Activated effector memory CD4-positive, alpha-beta T cell treated with anti-CD3 and anti-CD28 coated beads, Interleukin-2, amount 50 U/mL, for 16 hours (primary cell): ENCODE results near the gene ATP11A.

ENCODE experiments used
- DNase-seq: peaks from one replicate; pipeline ENCODE4 v3.0.0-alpha.2; 2020

Gene ATP11A

GRCh38 chr13:112843392-112844111 lies 153.7 kb downstream of the ATP11A start:
- no peak for DNase-seq

- DNase-seq, result no peak
Measured at GRCh38 chr13:112844411-112844810, 154.6 kb downstream of the ATP11A start.

DNA sequence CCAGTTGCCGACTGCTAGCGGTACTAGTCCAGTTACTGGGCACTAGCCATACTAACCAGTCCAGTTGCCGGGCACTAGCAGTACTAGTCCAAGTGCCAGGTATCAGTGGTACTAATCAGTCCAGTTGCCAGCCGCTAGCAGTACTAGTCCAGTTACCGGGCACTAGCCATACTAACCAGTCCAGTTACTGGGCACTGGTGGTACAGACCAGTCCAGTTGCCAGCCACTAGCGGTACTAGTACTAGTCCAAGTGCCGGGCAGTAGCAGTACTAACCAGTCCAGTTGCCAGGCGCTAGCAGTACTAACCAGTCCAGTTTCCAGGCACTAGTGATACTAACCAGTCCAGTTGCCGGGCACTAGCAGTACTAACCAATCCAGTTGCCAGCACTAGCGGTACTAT lies 155.0 kb downstream of the ATP11A start:
- DNase-seq, result no peak

DNA sequence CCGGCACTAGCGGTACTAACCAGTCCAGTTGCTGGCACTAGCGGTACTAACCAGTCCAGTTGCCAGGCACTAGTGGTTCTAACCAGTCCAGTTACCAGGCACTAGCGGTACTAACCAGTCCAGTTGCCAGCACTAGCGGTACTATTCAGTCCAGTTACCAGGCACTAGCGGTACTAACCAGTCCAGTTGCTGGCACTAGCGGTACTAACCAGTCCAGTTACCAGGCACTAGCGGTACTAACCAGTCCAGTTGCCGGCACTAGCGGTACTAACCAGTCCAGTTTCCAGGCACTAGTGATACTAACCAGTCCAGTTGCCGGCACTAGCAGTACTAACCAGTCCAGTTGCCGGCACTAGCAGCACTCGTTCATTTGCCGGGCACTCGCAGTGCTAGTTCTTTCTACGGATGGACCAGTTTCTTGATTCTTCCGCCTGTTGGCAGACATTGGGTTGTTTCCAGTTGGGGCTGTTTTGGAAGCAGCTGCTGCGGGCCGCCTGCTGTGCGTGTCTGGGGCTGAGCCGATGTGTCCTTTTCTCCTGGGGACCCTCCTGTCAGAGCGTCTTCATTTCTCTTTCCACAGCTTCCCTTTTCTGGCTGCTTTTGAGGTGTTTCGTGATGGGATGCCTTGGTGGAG lies 155.8 kb downstream of the ATP11A start:
- no peak for DNase-seq

DNA sequence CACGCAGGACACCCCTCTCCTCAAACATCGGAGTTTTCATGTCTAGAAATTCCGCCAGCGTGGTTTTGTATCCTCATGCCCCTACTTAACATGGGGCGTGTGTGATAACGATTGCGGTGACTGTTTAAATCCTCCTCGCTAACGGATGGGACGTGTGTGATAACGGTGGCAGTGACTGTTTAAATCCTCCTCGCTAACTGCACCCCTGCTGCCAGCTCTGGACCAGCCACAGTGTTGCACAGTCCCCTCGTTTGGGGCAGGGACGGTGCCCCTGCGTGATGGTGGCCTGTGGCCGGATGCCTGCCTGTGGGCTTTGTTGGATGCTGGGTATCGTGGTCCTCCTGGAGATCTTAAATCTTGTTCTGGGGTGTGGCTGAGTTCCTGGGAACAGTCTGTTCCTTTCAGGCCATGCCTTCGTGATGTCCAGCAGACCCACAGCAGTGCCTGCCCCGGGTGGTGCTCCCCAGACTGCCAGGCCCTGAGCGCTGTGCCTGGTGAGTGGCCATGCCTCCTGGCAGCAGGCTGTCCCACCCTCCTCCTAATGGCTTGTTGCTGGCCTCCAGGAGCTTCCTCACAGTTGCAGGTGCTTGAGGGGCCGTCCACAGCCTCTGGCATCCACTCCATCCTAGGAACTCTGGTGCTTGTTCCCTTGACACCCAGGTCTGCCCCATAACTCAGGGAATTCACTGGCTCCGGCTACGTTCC lies 156.7 kb downstream of the ATP11A start:
- DNase-seq, result no peak

DNA sequence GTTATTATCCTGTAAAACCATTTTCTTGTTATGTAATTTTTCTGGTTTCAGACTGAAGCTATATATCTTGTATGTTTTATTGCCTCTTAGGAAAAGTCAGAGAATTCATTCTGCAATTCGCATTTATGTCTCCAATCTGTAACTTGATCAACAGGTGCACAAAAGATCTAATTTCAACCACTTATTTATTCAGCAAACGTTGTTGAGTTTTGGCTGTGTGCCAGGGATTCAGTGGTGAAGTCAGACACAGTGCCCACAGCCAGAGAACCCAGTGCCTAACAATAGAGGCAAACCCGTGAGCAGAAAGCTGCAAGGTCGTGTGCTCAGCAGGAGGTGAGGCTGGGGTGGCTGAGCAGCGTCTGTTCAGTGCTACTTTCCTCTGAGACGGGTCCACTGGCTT lies 159.7 kb downstream of the ATP11A start:
- DNase-seq, result no peak

DNA sequence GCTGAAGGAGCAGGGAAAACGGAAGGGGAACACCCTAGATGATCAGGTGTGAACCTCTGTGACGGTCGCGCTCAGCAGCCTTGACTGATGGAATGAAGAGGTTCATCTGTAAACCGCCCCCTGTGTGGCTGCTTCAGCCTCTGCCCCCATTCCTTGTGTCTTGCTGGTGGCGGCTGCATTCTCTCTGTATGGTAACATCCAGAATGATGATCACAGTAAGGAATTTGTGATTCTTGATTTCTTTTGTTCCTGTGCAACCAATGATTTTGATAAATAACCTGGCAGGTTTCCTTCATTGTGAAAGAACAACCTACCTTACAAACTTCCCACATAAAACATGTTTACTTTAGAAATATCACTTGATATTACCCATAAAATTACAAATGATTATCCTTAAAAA lies 160.4 kb downstream of the ATP11A start:
- DNase-seq, result no peak

- peak; percentile 45 for DNase-seq
Measured at GRCh38 chr13:112851107-112852038, 161.5 kb downstream of the ATP11A start.

DNA sequence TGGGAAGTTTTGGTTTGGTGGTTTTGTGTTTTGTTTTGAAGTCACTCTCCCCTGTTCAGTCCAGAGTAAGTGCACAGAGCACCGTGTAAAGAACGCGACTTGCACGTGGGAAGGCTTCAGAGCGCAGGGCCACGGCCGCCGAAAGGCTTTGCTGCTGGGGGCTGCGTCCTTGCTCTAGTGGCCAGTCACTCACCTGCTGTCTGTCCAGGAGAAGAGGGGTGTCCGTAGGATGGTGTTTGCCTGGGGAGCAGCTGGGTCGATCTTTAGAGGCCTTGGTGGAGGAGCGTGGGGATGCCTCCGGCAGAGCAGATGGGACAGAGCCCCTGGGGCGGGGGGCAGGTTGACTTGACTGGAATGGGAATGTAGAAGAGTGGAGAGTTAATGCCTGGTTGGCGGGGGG lies 162.6 kb downstream of the ATP11A start:
- DNase-seq, result no peak

DNA sequence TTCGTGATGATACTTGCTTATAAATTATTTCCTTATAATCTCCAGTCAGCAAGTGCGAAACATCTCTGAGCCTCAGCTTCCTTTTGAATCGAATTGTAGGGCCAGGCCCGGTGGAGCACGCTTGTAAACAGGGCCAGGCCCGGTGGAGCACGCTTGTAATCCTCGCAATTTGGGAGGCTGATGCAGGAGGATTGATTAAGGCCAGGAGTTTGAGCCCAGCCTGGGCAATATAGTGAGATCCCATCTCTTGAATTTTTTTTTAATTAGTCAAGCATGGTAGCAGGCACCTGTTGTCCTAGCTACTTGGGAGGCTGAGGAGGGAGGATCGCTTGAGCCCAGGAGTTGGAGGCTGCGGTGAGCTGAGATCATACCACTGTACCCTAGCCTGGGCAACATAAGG lies 163.0 kb downstream of the ATP11A start:
- DNase-seq, result no peak

GRCh38 chr13:112854321-112854720 lies 164.5 kb downstream of the ATP11A start:
- peak; percentile 58 for DNase-seq

DNA sequence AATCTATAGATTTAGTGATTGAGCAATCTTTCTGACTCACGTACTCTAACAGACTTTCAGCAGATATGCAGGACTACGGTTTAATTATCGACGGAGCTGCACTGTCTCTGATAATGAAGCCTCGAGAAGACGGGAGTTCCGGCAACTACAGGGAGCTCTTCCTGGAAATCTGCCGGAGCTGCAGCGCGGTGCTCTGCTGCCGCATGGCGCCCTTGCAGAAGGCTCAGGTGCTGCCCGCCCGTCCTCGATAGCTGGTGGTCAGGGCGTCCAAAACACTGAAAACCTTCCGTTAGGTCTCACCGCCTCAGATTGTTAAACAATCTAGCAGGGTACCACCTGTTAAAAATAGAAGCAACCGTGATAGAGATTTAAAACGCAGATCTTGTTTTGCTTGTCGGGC lies 166.0 kb downstream of the ATP11A start:
- peak; percentile 38 for DNase-seq

DNA sequence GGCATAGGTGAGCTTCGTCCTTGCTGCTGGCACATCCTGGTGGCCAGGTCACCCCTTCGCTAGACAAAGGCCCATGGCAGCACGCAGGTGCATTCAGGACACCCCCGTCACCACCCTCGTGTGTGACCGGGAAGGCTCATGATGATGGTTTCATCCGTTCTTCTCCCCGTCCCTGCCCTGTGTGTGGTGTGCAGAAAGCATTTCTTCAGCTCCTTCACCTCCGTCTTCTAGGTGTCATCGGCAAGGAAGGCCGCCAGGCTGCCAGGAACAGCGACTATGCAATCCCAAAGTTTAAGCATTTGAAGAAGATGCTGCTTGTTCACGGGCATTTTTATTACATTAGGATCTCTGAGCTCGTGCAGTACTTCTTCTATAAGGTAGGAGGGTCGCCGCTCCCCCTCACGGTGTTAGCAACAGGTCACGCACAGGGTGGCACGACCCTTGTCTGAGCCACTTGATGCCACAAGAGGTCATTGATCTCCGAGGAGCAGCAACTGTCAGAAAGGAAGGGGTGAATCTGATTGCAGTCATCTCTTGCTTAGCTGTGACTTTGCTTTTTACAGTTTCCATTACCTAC lies 168.2 kb downstream of the ATP11A start:
- DNase-seq, result peak; percentile 47

GRCh38 chr13:112859128-112859816 lies 169.4 kb downstream of the ATP11A start:
- peak; percentile 46 for DNase-seq

DNA sequence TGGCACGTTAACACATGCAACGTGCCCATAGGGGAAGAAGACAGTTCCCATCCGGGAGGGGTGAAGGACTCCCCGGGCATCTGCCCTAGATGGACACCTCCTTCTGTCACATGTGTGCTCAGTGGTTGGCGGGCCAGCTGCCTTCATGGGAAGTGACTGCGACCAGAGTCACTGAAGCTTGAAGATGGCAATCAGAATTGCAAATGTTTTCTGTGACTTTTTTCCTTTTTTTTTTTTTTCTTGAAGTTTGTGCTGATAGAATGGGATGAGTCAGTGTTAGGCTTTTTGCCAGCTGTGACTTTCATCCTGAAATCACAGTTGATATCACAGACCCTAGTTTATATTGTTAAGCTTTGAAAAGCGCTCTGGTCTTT lies 170.0 kb downstream of the ATP11A start:
- DNase-seq, result peak; percentile 45

DNA sequence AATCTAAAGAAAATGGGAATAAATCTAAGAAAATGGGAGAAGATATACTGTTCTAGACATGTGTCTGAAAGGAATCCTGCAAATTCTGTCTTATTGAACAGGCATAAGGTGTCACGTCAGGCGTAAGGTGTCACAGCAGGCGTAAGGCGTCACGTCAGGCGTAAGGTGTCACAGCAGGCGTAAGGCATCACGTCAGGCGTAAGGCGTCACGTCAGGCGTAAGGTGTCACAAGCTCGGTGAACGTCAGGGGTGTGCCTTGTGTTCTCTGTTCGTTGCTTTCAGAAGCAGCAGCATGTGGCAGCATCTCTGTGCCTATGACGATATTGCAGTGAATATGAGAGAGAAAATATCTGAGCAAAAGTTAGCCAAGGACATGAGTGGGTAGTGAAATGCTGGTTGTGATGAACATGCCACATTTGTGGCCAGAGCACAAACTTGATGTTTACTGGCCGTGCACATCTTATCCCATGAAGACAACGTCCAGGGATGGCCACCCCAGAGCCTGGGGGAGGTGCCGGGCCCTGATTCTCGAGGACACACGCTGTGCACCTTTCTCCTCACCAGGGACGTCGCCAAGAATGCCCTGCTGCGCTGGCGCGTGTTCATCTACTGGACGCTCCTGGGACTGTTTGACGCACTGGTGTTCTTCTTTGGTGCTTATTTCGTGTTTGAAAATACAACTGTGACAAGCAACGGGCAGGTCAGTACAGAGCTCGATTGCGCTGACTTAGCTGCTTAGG lies 172.2 kb downstream of the ATP11A start:
- DNase-seq, result peak; percentile 59

GRCh38 chr13:112863356-112863755 lies 173.5 kb downstream of the ATP11A start:
- DNase-seq, result peak; percentile 42

GRCh38 chr13:112865478-112865877 lies 175.6 kb downstream of the ATP11A start:
- DNase-seq, result peak; percentile 31

DNA sequence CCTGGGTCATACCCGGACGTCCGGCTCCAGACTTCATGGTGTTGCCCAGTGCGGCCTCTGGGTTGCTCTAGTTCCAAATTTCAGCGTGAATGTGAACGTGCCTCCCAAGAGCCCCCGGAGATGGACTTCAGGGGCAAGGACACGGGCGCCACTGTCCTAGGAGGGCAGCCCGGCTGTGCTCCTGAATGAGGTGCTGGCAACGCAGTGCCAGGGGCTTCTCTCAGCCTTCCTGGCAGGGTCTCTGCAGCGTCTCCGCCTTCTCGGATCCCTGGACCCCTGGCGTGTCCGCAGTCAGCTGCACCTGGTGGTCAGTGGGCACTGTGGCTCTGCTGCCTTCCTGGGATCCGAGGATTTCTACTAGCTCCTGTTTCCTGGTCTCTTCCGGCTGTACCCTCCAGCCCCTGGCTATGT lies 177.5 kb downstream of the ATP11A start:
- DNase-seq, result peak; percentile 50

DNA sequence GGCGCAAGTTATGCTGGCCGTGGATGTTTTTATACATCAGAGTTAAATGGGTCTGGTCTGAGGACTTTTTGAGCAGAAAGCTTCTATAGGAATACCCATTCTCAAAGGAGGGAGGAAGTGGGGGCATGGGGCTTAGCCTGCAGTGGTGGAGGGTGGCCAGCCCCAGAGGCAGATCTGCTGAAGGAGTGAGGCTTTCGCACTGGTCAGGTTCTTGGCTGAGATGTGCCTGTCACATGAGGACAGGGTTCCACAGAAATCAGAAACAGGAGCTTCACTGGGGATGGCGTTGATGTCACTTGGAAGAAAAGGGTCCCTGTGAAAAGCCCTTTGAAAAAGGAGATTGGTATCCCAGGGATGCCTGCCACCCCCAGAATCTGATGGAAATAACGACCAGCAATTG lies 178.5 kb downstream of the ATP11A start:
- peak; percentile 24 for DNase-seq
